HT1080 (cell line): Measurements from ENCODE around the gene LPCAT3. TPM values are rescaled to one million over a fixed set of nuclear protein-coding genes. Genes with fewer than 3 reads are reported as not detected.
"Not testable (repeated sequence)": the region's sequence is repeated elsewhere in the genome, so short reads cannot be mapped to it uniquely, and the experiment has no call there.

Experiments used
- DNase-seq: peaks from one replicate; pipeline ENCODE4 v3.0.0-alpha.2; 2015; ENCODE audit warnings: low read depth
- polyA plus RNA-seq, 2 experiments: library from polyadenylated mRNA; depleted of rRNA; stranded (reverse); fragments of >200 nt; gene quantifications; 2 replicates each; pipeline ENCODE4 v1.2.3, GENCODE V29; 2015
- total RNA-seq: library from RNA; depleted of rRNA; stranded (reverse); fragments of >200 nt; shearing (Covaris generic); gene quantifications from 2 replicates; pipeline ENCODE4 v1.2.3, GENCODE V29; 2014; rRNA removed

The LPCAT3 gene, protein sequence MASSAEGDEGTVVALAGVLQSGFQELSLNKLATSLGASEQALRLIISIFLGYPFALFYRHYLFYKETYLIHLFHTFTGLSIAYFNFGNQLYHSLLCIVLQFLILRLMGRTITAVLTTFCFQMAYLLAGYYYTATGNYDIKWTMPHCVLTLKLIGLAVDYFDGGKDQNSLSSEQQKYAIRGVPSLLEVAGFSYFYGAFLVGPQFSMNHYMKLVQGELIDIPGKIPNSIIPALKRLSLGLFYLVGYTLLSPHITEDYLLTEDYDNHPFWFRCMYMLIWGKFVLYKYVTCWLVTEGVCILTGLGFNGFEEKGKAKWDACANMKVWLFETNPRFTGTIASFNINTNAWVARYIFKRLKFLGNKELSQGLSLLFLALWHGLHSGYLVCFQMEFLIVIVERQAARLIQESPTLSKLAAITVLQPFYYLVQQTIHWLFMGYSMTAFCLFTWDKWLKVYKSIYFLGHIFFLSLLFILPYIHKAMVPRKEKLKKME
- 8.0 and 9.6 TPM in 2 replicates for total RNA-seq
- polyA plus RNA-seq (2015; cell fraction: cytosol; rRNA removed): 12.7 and 14.5 TPM in 2 replicates
- 10.7 and 16.3 TPM in 2 replicates for polyA plus RNA-seq (2015; cell fraction: nucleus; rRNA removed)

DNA sequence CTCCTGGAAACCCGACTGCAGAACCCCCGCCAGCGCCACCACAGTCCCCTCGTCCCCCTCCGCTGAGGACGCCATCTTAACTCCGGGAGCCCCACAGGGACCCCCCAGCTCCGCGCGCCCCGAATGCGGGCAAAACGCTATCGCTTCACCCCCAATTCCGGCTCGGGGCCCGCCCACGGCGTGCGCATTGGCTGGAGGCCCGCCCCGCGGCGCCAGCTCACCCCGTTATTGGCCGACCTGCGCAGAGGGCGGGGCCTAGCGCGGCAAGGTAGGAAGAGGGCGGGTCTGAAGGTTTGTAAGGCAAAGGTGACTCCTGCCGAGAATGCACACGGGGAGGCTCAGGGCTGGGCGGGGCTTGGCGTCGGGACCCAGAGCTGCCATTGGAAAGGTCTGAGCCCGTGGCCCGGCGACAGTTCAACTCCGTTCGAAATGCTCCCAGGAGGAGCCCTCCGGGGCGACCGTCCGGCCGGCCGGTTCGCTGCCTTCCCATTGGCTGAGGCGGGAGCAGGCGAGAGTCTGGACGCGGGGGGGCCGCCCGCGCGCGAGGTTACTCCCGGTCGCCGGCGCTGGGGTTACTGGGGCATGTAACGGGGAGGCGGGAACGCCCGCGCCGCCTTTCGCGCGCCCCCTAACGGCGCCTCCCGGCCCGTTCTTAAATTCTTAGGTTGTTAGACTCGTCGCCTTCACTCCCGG lies at the start of gene LPCAT3:
Gene LPCAT3, minus strand, starts transcription at position 127 of the 693 bp plus-strand sequence. Its CDS starts 52 bp downstream, at position 75.
- peak; percentile 97 for DNase-seq

DNA sequence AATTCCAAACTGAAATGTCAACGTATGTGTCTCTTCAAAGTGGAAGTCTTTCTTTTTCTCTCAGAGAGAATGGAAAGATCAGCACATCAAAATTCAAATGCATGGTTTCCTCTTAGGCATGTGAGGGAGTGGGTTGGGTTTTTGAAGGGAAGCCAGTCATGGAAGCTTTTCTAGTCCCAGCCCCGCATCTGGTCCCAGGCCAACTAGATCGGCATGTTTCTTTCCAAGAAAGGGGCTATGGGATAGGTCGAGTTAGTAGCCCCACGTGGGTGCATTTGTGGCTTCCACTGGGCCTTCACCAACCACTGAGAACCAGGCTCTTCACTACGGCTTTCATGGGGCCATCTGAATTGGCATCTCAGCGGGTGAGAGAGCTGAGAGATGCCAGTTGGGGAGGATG lies 48.8 kb upstream of the LPCAT3 start:
- DNase-seq: no peak

DNA sequence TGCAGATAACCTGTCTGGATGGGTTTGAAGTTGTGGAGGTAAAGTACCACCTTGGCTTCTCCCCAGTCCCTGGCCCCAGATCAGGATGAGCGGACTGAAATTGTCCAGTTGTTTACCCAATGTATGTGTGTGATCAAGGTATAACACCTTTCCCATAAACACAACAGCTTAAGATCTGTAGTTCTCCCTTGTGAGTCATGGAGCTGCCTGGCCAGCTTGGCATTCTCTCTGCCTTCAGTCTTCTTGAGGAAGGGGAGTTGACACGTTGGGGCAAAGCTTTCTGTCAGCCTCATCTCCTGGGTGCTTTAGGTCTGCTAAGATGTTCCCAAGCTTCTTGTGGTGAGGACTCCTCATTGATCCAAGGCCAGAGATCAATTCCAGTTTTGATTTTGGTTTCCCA lies 48.3 kb upstream of the LPCAT3 start:
- DNase-seq: no peak

DNA sequence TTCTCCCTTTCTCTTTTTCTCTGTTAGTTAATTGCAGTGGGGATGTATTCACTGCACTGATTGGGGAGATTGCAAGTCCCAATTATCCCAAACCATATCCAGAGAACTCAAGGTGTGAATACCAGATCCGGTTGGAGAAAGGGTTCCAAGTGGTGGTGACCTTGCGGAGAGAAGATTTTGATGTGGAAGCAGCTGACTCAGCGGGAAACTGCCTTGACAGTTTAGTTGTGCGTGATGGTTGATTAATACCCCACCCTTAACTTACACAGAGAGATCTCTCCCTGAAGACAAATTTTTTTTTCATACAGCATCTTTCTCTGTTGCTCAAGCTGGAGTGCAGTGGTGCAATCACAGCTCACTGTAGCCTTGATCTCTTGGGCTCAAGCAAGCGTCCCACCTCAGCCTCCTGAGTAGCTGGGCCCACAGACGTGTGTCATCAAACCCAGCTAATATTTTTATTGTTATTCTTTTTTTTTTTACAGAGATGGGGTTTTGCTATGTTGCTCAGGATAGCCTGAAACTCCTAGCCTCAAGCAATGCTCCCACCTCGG lies 46.9 kb upstream of the LPCAT3 start:
- no peak for DNase-seq

DNA sequence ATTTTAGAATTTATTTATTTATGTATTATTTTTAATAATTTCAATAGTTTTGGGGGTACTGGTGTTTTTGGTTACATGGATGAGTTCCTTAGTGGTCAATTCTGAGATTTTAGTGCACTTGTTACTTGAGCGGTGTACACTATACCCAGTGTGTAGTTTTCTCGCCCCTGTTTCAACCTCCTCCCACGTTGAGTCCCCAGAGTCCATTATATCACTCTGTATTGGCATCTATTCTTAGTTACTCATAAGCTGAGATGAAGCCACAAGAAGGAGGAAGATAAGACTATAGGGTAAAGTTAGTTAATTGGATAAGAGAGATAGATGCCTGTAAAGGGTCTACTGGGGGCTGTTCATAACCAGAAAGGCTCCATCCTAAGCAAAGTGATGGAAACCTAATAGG lies 46.2 kb upstream of the LPCAT3 start:
- no peak for DNase-seq

DNA sequence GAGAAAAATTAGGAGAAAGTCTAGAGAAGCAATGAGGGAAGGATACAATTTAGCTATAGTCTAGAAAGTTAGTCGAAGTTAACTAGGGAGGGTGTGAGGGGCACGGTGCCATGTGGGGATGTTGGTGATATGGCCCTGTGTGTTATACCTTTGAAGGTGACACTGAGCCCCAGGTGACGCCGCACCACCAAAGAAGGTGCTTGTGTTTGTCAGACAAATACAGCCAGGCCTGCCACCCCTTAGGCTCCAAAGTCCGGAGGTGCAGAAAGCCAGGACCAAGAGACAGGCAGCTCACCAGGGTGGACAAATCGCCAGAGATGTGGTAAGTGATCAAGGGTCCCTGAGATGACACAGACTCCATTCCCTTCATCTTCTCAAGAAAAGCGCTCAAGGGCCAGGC lies 43.3 kb upstream of the LPCAT3 start:
- no peak for DNase-seq

DNA sequence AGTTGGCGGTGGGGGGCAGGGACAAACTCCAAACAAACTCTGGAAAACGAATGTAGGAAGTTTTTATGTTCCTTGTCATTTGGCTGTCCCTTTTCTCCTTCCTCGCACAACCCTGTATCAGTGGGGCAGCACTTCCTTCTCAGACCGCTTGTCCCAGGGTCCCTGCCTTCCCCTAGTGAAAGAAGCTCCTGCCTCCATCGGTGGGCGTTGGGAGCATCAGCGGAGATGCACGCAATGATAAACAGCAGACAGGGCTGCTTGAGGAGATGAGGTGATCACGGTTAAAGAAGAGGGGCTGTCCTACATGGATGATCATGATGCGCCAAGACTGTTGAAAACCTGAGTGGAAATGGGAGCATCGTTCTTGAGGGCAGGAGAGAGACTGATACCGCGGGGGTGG lies 42.9 kb upstream of the LPCAT3 start:
- DNase-seq: no peak

DNA sequence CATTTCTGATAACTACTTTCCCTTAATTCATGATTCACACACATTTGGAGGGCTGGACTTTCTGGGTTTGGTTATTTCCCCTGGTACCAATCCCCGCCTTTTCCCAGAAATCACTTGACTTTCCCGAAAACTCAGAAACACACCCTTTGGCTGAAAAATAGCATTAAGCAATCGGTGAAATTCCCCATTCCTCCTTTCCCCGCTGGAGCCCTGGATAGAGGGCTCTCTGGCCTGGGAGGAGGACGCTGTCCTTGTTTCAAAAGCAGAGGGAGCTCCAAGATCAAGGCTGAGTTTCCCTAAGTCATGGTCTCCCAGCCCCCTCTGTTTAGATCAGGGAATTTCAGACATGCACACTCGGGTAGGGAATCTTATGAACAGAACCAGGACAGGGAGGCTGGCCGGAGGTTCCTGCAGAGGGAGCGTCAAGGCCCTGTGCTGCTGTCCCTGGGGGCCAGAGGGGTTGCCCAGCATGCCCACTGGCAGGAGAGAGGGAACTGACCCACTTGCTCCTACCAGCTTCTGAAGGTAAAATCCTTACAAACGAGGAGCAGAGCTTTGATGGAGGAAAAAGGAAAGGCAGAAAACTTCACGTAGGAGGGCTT lies 42.2 kb upstream of the LPCAT3 start, which contains the start of gene C1S:
Gene C1S, plus strand, starts transcription at position 366 of the 602 bp plus-strand sequence. CDS start 1,195 bp downstream, outside the sequence.
- DNase-seq: peak; percentile 82

DNA sequence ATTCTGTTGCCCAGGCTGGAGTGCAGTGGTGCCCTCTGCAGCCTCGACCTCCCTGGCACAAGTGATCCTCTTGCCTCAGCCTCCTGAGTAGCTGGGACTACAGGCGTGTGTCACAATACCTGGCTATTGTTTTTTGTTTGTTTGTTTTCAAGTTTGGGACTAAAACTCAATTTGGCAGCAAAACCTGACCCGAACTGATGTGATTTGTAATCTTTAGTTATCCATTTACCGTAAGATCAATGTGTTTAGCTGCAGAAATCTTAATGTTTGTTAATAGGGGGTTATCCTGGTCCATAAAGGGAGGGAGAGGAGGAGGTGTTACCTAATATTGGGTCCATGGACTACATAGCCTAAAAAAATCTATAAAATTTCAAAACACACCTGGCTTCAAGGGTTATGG lies 41.5 kb upstream of the LPCAT3 start:
- no peak for DNase-seq

DNA sequence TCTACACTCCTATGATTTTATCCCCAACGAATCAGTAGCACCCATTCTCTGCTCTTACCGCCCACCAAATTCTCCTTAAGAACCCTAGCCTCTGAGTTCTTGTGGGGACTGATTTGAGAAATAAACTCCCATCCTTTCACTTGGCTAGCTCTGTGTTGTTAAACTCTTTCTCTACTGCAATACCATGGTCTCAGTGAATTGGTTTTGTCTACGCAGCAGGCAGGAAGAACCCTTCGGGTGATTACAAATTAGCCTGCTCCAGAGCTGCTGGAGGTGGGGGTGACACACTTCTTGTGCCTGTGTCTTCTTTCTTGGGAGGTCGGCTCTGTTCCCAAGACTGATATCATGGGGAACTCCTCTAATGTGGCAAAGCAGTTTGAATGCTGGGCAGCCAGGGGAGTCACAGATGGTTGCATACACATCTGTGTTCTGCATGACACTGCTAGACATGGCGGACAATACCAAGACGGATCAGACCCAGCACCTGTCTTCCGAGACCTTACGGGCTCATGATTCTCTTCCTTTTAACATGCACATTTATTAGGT lies 40.6 kb upstream of the LPCAT3 start:
- no peak for DNase-seq

DNA sequence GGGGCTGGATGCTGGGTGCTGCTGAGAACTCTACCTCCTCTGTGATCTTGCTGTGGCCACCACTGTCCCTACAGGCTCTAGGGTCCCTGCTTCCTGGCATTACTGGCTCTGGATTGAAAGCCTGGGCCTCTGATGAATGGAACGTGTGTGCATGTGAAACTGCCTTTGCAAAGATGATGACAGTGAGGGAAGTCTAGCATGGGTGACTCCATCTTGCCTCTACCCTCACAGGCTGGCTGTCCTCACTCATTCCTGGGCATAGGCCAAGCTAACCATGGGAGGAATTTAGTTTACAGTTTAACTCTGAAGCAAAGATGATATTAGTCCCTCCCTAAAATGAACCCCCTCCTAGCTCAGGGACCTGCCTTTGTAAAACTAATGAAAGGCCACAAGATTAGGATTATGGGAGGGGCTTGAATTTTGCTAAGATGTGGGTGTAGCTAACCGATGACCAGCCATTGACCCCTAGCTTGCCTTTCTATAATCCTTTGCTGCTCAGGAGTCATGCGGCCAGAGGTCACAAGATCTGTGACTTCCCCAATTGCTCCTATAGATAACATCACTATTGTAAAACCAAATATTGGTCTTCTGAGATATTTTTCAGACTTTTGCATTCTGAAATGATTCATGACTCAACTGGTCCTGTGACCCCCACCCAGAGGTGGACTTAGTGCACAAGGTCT lies 40.0 kb upstream of the LPCAT3 start:
- no peak for DNase-seq

DNA sequence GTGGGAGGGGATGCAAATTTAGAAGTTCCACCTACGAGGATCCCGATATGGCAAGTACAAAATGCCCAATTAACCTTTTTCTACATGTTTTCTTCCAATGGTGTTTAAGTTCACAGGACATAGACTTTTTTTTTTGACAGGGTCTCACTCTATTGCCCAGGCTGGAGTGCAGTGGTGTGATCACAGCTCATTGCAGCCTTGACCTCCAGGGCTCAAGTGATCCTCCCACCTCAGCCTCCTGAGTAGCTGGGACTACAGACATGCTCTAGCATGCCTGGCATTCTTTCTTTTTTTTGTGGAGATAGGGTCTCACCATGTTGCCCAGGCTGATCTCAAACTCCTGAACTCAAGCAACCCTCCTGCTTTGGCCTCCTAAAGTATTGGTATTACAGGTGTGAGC lies 37.5 kb upstream of the LPCAT3 start:
- not testable (repeated sequence) for DNase-seq

DNA sequence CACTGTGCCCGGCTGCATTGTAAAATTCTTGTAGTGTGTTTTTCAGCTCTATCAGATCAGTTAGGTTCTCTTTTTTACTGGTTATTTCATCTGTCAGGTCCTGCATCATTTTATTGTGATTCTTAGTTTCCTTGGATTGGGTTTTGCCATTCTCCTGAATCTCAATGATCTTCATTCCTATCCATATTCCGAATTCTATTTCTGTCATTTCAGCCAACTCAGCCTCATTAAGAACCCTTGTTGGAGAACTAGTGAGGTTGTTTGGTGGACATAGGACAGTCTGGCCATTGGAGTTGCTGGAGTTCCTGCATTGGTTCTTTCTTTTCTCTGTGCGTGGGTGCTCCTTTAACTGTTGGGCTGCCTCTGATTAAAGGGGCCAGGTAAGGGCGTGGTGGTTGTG lies 36.6 kb upstream of the LPCAT3 start:
- no peak for DNase-seq

DNA sequence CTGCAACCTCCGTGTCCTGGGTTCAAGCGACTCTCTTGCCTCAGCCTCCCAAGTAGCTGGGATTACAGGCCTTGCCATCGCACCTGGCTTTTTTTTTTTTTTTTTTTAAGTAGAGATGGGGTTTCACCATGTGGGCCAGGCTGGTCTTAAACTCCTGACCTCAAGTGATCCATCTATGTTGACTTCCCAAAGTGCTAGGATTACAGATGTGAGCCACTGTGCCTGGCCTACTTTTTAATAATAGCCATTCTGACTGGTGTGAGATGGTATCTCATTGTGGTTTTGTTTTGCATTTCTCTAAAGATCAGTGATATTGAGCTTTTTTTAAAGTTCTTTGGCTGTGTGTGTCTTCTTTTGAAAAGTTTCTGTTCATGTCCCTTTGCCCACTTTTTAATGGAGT lies 31.7 kb upstream of the LPCAT3 start:
- DNase-seq: not testable (repeated sequence)

DNA sequence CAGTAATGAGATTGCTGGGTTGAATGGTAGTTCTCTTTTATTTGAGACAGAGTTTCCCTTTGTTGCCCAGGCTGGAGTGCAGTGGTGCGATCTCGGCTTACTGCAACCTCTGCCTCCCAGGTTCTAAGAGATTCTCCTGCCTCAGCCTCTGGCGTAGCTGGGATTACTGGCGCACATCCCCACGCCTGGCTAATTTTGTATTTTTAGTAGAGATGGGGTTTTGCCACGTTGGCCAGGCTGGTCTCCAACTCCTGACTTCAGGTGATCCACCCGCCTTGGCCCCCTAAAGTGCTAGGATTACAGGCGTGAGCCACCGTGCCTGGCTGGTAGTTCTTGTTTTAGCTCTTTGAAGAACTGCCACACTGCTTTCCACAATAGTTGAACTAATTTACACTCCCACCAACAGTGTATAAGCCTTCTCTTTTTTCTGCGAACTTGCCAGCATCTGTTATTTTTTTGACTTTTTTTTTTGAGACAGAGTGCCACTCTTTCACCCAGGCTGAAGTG lies 31.2 kb upstream of the LPCAT3 start:
- not testable (repeated sequence) for DNase-seq

DNA sequence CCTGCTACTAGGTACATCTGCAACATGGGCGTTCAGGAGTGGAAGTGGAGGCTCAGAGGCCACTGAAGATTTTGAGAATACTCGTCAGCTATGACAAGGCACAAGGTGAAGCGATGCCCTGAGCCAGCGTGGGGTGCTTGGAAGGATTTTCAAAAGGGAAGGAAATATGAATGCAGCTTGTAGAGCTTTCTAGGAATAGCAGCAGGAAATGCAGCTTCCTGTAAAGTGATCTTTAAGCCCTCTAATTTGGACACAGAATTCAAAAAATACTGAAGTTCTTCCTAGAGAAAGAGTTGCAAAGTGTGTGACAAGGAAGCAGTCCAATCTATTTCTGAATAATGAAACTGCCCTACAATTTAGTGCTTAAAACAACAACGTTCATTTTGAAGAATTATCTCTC lies 29.0 kb upstream of the LPCAT3 start:
- no peak for DNase-seq

DNA sequence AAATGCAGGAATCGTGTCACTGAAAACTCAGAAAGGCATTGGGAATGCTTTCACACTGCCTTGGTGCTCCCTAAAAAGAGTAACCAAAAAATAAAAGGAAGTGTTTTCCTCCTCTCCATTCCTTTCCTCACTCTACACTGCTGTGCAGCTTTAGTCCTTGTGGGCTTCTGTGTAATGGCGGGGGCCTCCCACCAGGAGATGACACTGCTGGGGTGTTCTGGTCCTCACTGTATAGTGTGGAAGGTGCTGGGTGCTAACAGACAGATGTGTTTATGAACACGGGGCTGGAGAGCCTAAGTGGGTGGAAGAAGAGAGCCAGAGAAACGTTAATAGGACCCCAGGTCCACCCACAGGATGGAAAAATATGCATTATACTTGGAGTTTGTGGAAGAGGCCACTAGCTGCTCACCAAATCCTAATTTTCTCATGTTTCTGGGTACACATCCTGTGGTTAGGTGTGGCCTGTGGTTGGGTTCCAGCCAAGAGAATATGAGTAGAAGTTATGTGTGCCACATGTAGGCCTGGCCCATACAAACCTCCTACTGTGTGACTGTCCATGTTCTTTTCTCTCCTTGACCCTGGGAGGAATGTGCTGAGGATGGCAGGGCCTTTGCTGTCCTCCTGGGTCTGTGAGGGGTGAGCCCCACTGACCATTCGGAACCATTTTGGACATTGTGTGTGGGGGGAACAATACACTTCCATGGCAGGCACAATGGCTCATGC lies 28.3 kb upstream of the LPCAT3 start:
- no peak for DNase-seq

DNA sequence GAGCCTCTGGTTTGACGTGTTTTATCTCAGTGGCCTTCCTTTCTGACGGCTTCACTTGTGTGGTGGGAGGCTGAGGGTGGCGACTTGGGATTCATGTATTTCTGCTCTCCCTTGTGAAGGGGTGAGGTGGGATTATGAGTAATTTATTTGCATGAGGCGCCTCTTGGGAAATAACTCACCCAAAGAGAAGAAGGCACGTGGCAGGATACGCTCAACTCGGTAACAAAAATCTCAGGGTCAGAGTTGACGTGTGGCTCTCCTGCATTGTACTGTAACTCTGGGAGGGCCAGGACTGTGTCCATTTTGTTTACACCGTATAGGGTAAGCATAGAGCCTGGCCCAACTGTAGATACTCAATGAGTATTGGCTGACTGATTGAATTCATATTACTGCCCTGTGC lies 27.6 kb upstream of the LPCAT3 start:
- no peak for DNase-seq

DNA sequence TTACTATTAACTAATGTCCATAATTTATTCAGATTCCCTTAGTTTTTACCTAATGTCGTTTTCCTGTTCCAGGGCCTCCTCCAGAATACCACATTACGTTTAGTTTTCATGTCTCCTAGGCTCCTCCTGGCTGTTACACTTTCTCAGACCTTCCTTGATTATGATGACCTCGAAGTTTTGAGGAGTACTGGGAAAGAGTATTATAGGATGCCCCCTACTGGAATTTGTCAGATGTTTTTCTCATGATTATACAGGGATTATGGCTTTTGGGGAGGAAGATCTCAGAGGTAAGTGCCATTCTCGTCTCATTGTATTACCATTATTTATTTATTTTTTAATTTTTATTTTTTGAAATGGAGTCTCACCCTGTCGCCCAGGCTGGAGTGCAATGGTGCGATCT lies 24.6 kb upstream of the LPCAT3 start:
- DNase-seq: peak; percentile 46

DNA sequence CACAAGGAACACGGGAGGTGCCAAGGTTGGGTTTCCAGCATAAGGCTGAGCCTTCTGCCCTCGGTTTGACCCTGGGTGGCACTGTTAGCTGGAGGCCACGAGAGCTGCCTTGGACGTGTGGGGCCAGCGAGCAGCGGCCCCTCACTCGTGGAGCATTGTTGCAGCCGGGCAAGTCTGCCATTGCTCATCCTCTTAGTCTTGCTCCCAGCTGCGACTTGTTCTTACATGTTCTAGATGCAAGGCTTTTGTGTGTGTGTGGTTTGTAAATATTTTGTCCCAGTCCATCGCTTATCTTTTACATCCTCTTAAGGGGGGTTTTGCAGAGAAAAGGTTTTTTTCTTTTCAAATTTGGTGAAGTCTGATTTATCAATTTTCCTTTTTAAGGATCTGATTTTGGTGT lies 21.1 kb upstream of the LPCAT3 start:
- no peak for DNase-seq
